Right lobe of liver (tissue), 4 donors: ENCODE measurements around the gene TFEC.

ENCODE experiments used
- POLR2A ChIP-seq: fragments of 450-650 bp; IDR thresholded peaks from one replicate; pipeline ENCODE4 v1.6.1; 2017; ENCODE audit warnings: antibody characterized with exemption, mild to moderate bottlenecking
- TF ChIP-seq, protein P1 (sequence below), 4 donors: fragments of 200-600 bp in 3 of 4; fragments of 450-650 bp in 1 of 4; IDR thresholded peaks; one replicate each; pipeline versions ENCODE4 v1.5.1 to v1.8.0; 2016 to 2022; ENCODE audit warnings: antibody characterized with exemption in 4 of 4, mild to moderate bottlenecking in 2 of 4
- donor health status: DM: no; HTN: no; CAD: no.
- donor health status: DM: no; HTN: no; CAD: no.
- donor health status: DM: no; HTN: yes; CAD: no.

GRCh38 chr7:115968596-115968995, 62.0 kb downstream of the TFEC start:
- TF ChIP-seq, protein P1, sequence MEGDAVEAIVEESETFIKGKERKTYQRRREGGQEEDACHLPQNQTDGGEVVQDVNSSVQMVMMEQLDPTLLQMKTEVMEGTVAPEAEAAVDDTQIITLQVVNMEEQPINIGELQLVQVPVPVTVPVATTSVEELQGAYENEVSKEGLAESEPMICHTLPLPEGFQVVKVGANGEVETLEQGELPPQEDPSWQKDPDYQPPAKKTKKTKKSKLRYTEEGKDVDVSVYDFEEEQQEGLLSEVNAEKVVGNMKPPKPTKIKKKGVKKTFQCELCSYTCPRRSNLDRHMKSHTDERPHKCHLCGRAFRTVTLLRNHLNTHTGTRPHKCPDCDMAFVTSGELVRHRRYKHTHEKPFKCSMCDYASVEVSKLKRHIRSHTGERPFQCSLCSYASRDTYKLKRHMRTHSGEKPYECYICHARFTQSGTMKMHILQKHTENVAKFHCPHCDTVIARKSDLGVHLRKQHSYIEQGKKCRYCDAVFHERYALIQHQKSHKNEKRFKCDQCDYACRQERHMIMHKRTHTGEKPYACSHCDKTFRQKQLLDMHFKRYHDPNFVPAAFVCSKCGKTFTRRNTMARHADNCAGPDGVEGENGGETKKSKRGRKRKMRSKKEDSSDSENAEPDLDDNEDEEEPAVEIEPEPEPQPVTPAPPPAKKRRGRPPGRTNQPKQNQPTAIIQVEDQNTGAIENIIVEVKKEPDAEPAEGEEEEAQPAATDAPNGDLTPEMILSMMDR (IDR thresholded peaks at IDR 0.05) = no peak
- TF ChIP-seq POLR2A = no peak
